VCaP (cell line): ENCODE data around the gene TMOD2.

ENCODE experiments used
- H3K27ac ChIP-seq: fragments of 450-650 bp; 2 replicates; pipeline ENCODE4 v1.5.1; 2017
- TF ChIP-seq, protein P1 (sequence below): fragments of 450-650 bp; conservative IDR thresholded peaks from 2 replicates; pipeline ENCODE4 v1.5.1; 2017; ENCODE audit warnings: mild to moderate bottlenecking, moderate library complexity

TMOD2 gene

DNA sequence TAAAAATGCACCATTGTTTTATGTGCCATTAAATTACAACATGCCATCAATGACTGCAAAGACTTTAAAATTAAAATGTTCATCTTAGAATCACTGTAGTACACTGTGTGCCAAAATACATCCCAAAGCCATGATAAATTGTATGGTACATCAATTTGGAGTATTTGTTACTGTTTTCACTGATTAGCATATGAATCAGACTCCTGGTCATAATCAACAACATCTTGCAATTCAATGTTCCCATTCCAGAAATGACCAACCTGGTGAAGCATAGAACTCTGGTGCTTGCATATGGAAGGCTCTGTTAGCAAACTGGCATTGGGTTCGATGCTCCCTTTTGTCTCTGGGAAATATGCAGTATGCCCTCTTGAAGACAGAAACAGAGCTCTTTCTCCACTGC is 36.5 kb upstream of the TMOD2 start:
- no peak overlapping the region for H3K27ac ChIP-seq
- TF ChIP-seq, protein P1, sequence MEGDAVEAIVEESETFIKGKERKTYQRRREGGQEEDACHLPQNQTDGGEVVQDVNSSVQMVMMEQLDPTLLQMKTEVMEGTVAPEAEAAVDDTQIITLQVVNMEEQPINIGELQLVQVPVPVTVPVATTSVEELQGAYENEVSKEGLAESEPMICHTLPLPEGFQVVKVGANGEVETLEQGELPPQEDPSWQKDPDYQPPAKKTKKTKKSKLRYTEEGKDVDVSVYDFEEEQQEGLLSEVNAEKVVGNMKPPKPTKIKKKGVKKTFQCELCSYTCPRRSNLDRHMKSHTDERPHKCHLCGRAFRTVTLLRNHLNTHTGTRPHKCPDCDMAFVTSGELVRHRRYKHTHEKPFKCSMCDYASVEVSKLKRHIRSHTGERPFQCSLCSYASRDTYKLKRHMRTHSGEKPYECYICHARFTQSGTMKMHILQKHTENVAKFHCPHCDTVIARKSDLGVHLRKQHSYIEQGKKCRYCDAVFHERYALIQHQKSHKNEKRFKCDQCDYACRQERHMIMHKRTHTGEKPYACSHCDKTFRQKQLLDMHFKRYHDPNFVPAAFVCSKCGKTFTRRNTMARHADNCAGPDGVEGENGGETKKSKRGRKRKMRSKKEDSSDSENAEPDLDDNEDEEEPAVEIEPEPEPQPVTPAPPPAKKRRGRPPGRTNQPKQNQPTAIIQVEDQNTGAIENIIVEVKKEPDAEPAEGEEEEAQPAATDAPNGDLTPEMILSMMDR, result no peak

DNA sequence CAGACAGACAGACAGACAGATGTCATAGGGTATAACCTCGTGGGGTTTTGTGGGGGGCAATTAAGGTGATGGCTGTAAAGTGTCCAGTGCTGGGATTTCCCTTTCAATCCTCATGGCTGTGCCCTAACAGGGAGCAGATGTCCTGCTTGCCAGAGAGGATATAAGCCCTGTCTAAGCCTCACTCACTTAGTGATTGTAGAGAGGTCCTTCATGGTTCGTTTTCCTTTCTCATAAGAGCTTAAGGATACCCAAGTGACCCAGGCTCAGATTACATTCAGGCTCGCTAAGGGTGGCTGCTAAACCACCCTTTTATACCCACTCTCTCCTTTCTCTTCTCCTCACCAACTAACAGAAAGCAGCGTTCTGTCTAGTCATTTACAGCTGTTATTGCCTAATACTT is 33.2 kb upstream of the TMOD2 start:
- TF ChIP-seq, protein P1, result no peak
- H3K27ac ChIP-seq, result peak overlapping the region; percentile 61; the same call in 1 of the 2 replicates

- TF ChIP-seq, protein P1, result no peak
These were observed 32.7 kb upstream of the TMOD2 start for GRCh38 chr15:51718746-51719145.

DNA sequence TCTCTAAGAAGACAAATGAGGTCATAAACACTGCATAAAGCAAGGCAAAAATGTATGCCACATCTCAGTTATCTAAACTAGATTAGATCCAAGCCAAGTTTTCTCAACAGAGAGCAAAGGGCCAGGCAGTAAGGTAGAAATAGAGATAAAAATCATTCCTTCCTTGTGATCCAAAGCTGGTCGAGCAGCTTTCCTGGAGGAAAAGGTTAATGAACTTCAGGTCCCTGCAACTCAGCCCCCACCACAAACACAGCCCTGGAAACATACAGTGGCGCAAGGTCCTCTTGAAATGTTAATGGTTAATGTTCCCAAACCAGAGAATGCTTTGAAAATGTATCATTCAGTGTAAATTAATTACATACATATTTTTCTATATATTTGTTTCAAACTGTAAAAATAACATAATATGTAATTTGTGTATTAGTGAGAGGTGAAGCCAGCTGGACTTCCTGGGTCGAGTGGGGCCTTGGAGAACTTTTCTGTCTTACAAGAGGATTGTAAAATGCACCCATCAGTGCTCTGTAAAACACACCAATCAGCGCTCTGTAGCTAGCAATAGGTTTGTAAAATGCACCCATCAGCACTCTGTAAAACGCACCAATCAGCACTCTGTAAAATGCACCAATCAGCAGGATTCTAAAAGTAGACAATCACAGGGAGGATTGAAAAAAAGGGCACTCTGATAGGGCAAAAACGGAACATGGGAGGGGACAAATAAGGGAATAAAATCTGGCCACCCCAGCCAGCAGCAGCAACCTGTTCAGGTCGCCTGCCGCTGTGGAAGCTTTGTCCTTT is 31.0 kb upstream of the TMOD2 start:
- peak overlapping the region; percentile 61 for H3K27ac ChIP-seq
- TF ChIP-seq, protein P1, result no peak

More at GRCh38 chr15:51718746-51719145, 32.7 kb upstream of the TMOD2 start:
- peak overlapping the region; percentile 61; the same call in 1 of the 2 replicates for H3K27ac ChIP-seq

- H3K27ac ChIP-seq, result peak overlapping the region; percentile 61
- TF ChIP-seq, protein P1, result no peak
These were observed 30.0 kb upstream of the TMOD2 start for GRCh38 chr15:51721199-51721960.

DNA sequence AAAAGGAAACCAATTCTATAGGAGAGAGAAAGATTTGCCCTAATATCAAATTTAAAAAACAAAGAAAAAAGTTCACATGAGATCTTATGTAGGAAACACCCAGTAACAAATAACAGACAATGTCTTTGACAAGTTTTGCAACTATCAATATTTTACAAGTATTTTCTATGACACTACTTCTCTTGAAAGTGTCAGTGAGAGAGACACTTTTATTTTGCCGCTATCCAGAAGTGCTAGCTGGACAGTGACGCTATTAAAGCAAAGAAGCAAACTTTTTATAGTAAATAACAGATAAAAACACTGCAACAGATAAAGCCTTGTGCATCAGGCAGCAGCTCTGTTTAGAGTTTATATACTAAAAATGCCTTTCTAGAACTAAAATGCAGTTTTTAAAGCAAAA is 27.2 kb upstream of the TMOD2 start:
- TF ChIP-seq, protein P1, result no peak

DNA sequence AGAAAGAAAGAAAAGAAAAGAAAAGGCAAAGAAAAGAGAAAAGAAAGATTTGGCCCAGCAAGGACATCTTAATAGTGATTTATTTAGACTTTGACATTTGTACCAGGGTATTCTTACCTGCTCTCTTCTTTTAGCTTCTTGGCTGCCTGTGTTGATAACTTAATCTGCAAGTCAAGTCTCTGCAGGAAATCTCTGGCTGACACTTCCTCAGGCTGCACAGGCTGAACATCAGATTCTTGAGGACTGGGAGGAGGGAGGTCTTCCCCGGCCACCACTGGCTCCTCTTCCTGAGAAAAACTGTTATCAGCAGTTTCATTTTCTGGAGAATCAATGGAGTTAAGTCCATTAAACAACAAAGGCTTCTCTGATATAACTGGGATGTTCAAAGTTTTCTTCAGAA is 26.7 kb upstream of the TMOD2 start:
- TF ChIP-seq, protein P1, result no peak
- no peak overlapping the region for H3K27ac ChIP-seq

More for the DNA sequence above, 27.2 kb upstream of the TMOD2 start:
- no peak overlapping the region for H3K27ac ChIP-seq
